ENCODE results near the gene NPY5R.

GRCh38 chr4:163384434-163384833, 40.7 kb downstream of the NPY5R start:
- TF ChIP-seq, protein P1, sequence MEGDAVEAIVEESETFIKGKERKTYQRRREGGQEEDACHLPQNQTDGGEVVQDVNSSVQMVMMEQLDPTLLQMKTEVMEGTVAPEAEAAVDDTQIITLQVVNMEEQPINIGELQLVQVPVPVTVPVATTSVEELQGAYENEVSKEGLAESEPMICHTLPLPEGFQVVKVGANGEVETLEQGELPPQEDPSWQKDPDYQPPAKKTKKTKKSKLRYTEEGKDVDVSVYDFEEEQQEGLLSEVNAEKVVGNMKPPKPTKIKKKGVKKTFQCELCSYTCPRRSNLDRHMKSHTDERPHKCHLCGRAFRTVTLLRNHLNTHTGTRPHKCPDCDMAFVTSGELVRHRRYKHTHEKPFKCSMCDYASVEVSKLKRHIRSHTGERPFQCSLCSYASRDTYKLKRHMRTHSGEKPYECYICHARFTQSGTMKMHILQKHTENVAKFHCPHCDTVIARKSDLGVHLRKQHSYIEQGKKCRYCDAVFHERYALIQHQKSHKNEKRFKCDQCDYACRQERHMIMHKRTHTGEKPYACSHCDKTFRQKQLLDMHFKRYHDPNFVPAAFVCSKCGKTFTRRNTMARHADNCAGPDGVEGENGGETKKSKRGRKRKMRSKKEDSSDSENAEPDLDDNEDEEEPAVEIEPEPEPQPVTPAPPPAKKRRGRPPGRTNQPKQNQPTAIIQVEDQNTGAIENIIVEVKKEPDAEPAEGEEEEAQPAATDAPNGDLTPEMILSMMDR (IDR thresholded peaks at IDR 0.05; ENCODE audit: low read depth, low read length, poor library complexity, severe bottlenecking), result no peak
- TF ChIP-seq EZH2phosphoT487 (IDR thresholded peaks at IDR 0.05; ENCODE audit: borderline replicate concordance, low read length), result no peak
